KMS-11 (cell line): ENCODE measurements around the gene RBM25.

Experiments used
- H2AFZ ChIP-seq: fragments of 200-600 bp; sonication (generic); 2 replicates; pipeline ENCODE4 v1.6.1; 2016; ENCODE audit warnings: antibody characterized with exemption, mixed run types, low read depth
- H3K27ac ChIP-seq: fragments of 200-600 bp; sonication (generic); 2 replicates; pipeline ENCODE4 v1.6.1; 2016; ENCODE audit warnings: mild to moderate bottlenecking, mixed run types
- H3K27me3 ChIP-seq: fragments of 200-600 bp; sonication (generic); 2 replicates; pipeline ENCODE4 v1.6.1; 2017; ENCODE audit warnings: mild to moderate bottlenecking, low read depth, mixed run types, moderate library complexity; ENCODE audit not compliant: insufficient read depth
- H3K36me3 ChIP-seq: fragments of 200-600 bp; sonication (generic); 2 replicates; pipeline ENCODE4 v1.6.1; 2017; ENCODE audit warnings: mild to moderate bottlenecking, mixed run types; ENCODE audit not compliant: insufficient read depth
- H3K4me1 ChIP-seq: fragments of 200-600 bp; sonication (generic); 2 replicates; pipeline ENCODE4 v1.6.1; 2016; ENCODE audit warnings: mild to moderate bottlenecking, low read depth, mixed run types; ENCODE audit not compliant: poor library complexity, severe bottlenecking
- H3K4me2 ChIP-seq: fragments of 200-600 bp; sonication (generic); 2 replicates; pipeline ENCODE4 v1.7.0; 2016; ENCODE audit warnings: mild to moderate bottlenecking, mixed run types
- H3K4me3 ChIP-seq: fragments of 200-600 bp; sonication (generic); IDR thresholded peaks from 2 replicates; pipeline ENCODE4 v1.6.1; 2017; ENCODE audit warnings: low read depth, low read length, mixed read lengths; ENCODE audit not compliant: insufficient read depth
- H3K79me2 ChIP-seq: fragments of 200-600 bp; sonication (generic); 2 replicates; pipeline ENCODE4 v1.6.1; 2016; ENCODE audit warnings: low read depth, mixed run types; ENCODE audit not compliant: insufficient read depth
- H3K9ac ChIP-seq: fragments of 200-600 bp; sonication (generic); 2 replicates; pipeline ENCODE4 v1.6.1; 2016; ENCODE audit warnings: mild to moderate bottlenecking, mixed run types
- H4K20me1 ChIP-seq: fragments of 200-600 bp; sonication (generic); 2 replicates; pipeline ENCODE4 v1.6.1; 2016; ENCODE audit warnings: mild to moderate bottlenecking, mixed run types; ENCODE audit not compliant: insufficient read depth
- CTCF ChIP-seq: fragments of 200-600 bp; sonication (generic); conservative IDR thresholded peaks from 2 replicates; pipeline ENCODE4 v1.6.1; 2017; ENCODE audit warnings: low read depth, mild to moderate bottlenecking, antibody characterized with exemption, low read length, moderate library complexity, mixed read lengths

The RBM25 gene

DNA sequence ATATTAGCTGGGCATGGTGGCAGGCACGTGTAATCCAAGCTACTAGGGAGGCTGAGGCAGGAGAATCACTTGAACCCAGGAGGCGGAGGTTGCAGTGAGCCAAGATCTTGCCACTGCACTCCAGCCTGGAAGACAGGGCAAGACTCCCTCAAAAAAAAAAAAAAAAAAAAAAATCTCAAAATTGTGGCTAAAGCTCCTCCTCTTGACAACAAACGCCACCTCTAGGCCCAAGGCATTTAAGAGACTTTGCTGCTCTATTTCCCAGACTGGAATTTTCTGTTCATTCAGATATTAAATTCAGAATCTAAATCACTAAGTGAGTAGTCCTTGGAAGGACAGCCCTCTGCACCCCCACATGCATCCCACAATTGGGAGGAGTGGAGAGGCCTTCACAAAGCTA is 32.8 kb upstream of the RBM25 start:
- Histone ChIP-seq H3K79me2 (no peaks in the 10 kb centered on the region), H3K27me3 (no peaks in the 10 kb centered on the region), H3K4me3 (no peak overlapping the region), H3K36me3 (no peaks in the 10 kb centered on the region), H3K9ac (no peak overlapping the region), H2AFZ (no peak overlapping the region), H3K27ac (no peak overlapping the region), H4K20me1 (no peaks in the 10 kb centered on the region), H3K4me2 (peak overlapping the region; percentile 42; the same call in 1 of the 2 replicates), H3K4me1 (peaks cover 15% of the 10 kb centered on the region)
- no peak for TF ChIP-seq CTCF

DNA sequence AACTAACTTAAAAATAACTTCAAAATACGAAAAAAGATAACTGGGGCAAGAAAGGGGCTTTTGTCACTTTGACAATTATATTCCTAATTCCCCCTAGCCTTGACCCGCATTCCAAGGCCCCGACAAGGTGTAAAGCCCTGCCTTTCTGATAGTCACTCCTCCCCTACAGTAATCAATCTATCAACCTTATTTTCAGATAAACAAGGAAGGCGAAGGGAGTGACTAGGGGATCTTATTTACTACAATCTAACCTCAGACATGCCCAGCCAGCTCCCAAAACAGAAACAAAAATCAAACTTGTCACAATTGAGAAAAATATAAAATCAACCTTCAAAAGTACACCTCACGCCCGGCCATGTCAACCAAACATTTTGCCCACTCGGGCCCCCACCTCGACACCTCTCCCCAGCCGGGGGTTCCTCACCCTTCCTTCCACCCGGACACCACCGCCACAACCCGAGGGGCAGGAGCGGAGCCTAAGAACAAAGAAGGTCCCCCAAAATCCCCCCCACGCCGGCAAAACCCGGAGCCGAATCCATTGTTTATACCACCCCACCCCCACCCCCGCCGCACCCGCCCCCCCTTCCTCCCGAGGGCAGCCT is 32.0 kb upstream of the RBM25 start:
- TF ChIP-seq CTCF, result no peak
- Histone ChIP-seq H2AFZ (no peak overlapping the region), H3K27me3 (no peaks in the 10 kb centered on the region), H3K4me1 (peaks cover 15% of the 10 kb centered on the region), H3K4me3 (no peak overlapping the region), H3K9ac (peak overlapping the region; percentile 10; the same call in 1 of the 2 replicates), H3K36me3 (no peaks in the 10 kb centered on the region), H3K79me2 (no peaks in the 10 kb centered on the region), H4K20me1 (no peaks in the 10 kb centered on the region), H3K27ac (no peak overlapping the region), H3K4me2 (peak overlapping the region; percentile 42; the same call in 1 of the 2 replicates)

DNA sequence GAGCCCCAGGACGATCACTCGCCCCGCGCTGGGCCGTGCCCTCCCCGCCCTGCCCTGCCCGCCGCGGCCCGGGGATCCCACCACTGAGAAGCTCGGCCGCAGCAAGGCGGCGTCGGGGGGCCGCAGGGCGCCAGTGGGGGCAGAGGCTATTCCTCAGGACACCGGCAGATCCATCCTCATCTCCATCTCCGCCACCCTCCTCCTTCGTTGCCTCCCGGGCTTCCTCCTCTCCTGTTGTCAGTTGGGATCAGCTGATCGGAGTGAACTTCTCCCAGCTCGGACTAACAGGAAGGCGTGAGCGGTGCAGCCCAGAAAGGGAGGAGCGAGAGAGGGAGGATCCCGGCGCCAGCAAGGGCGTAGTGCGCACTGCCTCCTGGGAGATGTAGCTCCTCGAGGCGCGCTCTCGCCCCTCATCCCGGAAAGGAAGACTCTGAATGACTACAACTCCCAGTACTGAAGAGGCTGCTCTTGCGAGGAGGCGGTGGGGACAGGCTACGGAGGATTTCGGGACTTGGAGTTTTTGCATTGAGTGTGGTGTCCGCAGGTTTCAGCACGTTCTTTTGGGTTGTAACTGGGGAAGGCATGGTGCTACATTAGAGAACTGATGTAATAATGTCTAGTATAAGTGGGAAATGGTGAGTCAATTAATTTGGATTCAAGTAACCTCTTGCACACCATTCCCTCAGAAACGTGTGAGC is 31.3 kb upstream of the RBM25 start, which contains the start of gene ZFYVE1:
Gene ZFYVE1 (minus strand): TSS at position 262 of the 698 bp plus-strand sequence. CDS start 2,598 bp downstream, outside the sequence.
- H3K27ac ChIP-seq, result no peak within 1 kb of the TSS

DNA sequence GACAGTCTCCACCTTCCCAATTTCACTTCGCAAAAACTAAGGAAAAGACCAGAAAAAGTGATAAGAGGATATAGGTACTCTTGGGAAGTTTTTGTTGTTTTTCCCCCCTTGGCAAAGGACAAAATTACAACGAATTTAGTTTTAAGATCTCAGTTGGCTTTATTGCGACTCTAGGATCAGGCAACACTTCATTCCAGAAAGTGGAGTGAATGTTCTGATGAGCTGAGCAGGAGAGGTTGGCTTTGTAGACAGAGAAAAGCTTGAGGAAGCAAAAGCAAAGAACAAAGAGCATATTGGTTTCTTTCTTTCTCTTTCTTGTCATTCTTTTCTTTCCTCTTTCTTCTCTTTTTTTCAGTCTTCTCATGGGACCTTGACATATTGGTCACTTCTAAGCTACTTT is 30.8 kb upstream of the RBM25 start:
- H2AFZ ChIP-seq, result peak overlapping the region; percentile 68; the same call in 1 of the 2 replicates
- H3K9ac ChIP-seq, result no peak overlapping the region; the same call in 1 of the 2 replicates
- no peaks in the 10 kb centered on the region for H4K20me1 ChIP-seq
- no peak overlapping the region for H3K4me3 ChIP-seq
- H3K27me3 ChIP-seq, result no peaks in the 10 kb centered on the region
- H3K4me2 ChIP-seq, result peak overlapping the region; percentile 70
- H3K36me3 ChIP-seq, result no peaks in the 10 kb centered on the region
- H3K79me2 ChIP-seq, result no peaks in the 10 kb centered on the region
- no peak overlapping the region for H3K27ac ChIP-seq
- no peak for TF ChIP-seq CTCF
- peaks cover 15% of the 10 kb centered on the region for H3K4me1 ChIP-seq

More for the DNA sequence above, 31.3 kb upstream of the RBM25 start, which contains the start of gene ZFYVE1:
- Histone ChIP-seq H3K79me2 (no peaks in the 10 kb centered on the region), H2AFZ (peak within 1 kb of the TSS; percentile 68), H3K4me1 (peaks cover 15% of the 10 kb centered on the region), H3K4me3 (no peak within 1 kb of the TSS), H3K9ac (peak within 1 kb of the TSS; percentile 10; the same call in 1 of the 2 replicates), H3K4me2 (peak within 1 kb of the TSS; percentile 70), H4K20me1 (no peaks in the 10 kb centered on the region), H3K36me3 (no peaks in the 10 kb centered on the region), H3K27me3 (no peaks in the 10 kb centered on the region)
- TF ChIP-seq CTCF, result no peak
